Measurements from ENCODE around the gene TAF4B.
"Not testable (repeated sequence)": the region's sequence is repeated elsewhere in the genome, so short reads cannot be mapped to it uniquely, and the experiment has no call there.

The TAF4B gene

GRCh38 chr18:26436176-26437051 is 210.2 kb downstream of the TAF4B start:
- no peak overlapping the region for H3K4me3 ChIP-seq (ENCODE audit: control insufficient read depth, low read depth, low read length)
- DNase-seq (ENCODE audit: low read depth), result peak; percentile 90
- no peak for TF ChIP-seq CTCF (conservative IDR thresholded peaks at IDR 0.05; ENCODE audit: control insufficient read depth, insufficient read depth, low read depth, low read length)

- DNase-seq (ENCODE audit: low read depth); H3K4me3 ChIP-seq (ENCODE audit: control insufficient read depth, low read depth, low read length): not testable (repeated sequence)
Measured at GRCh38 chr18:26437634-26438033, 211.4 kb downstream of the TAF4B start.

- DNase-seq (ENCODE audit: low read depth), result no peak
- H3K4me3 ChIP-seq (ENCODE audit: control insufficient read depth, low read depth, low read length), result no peak overlapping the region
- no peak for TF ChIP-seq CTCF (conservative IDR thresholded peaks at IDR 0.05; ENCODE audit: control insufficient read depth, insufficient read depth, low read depth, low read length)
Measured at GRCh38 chr18:26438980-26439379, 212.7 kb downstream of the TAF4B start.

GRCh38 chr18:26439537-26439936 is 213.3 kb downstream of the TAF4B start:
- no peak overlapping the region for H3K4me3 ChIP-seq (ENCODE audit: control insufficient read depth, low read depth, low read length)
- DNase-seq (ENCODE audit: low read depth), result no peak
- TF ChIP-seq CTCF (conservative IDR thresholded peaks at IDR 0.05; ENCODE audit: control insufficient read depth, insufficient read depth, low read depth, low read length), result no peak

GRCh38 chr18:26440644-26441043 is 214.4 kb downstream of the TAF4B start:
- H3K4me3 ChIP-seq (ENCODE audit: control insufficient read depth, low read depth, low read length), result no peak overlapping the region
- peak; percentile 20 for DNase-seq (ENCODE audit: low read depth)
- TF ChIP-seq CTCF (conservative IDR thresholded peaks at IDR 0.05; ENCODE audit: control insufficient read depth, insufficient read depth, low read depth, low read length), result no peak

All from fibroblast of mammary gland (primary cell).